ENCODE measurements around the gene PLXNA4. TPM values are rescaled to one million over a fixed set of nuclear protein-coding genes. Genes with fewer than 3 reads are reported as not detected.

Gene PLXNA4
- total and polyA plus RNA-seq, 10 donors = 0.15 to 14.7 (median 8.7) TPM

- no peaks in the 10 kb centered on the region for H3K4me1 ChIP-seq
- TF ChIP-seq POLR2A (IDR thresholded peaks at IDR 0.05) (no peak), CTCF (IDR thresholded peaks at IDR 0.05 in 8 of 11, conservative IDR thresholded peaks at IDR 0.05 in 3 of 11) (no peak), POLR2AphosphoS5 (IDR thresholded peaks at IDR 0.05) (no peak)
- intact Hi-C loops (cut with DNase I; ENCODE audit: low total_unique reads) = no loop called here
- peaks cover 0 to 18% (median 0%) of the 10 kb centered on the region in 6 donors for H3K36me3 ChIP-seq
- no peaks in the 10 kb centered on the region for H3K27me3 ChIP-seq (replicated peaks in 1 of 7)
- WGBS, 5 donors = 84 to 94% (median 88%) methylated on average over 14 of the region's 14 CpGs
- DNase-seq = no peak
- H3K27ac ChIP-seq = no peak overlapping the region
- H3K4me3 ChIP-seq = no peak overlapping the region
- H3K9me3 ChIP-seq = no peaks in the 10 kb centered on the region
Measured at GRCh38 chr7:132228240-132228639, 348.0 kb downstream of the PLXNA4 start.

GRCh38 chr7:132226957-132227290 lies 349.3 kb downstream of the PLXNA4 start:
- Histone ChIP-seq H3K4me3 (no peak overlapping the region), H3K27ac (no peak overlapping the region), H3K9me3 (no peaks in the 10 kb centered on the region), H3K36me3 (peaks cover 0 to 23% (median 0%) of the 10 kb centered on the region in 6 donors), H3K4me1 (no peaks in the 10 kb centered on the region), H3K27me3 (replicated peaks in 1 of 7) (no peaks in the 10 kb centered on the region)
- intact Hi-C loops (cut with DNase I; ENCODE audit: low total_unique reads) = no loop called here
- no peak for TF ChIP-seq POLR2AphosphoS5 (IDR thresholded peaks at IDR 0.05)
- no peak for TF ChIP-seq CTCF (IDR thresholded peaks at IDR 0.05 in 8 of 11, conservative IDR thresholded peaks at IDR 0.05 in 3 of 11)
- TF ChIP-seq POLR2A (IDR thresholded peaks at IDR 0.05) = no peak
- 83 to 88% (median 87%) methylated on average over 3 of the region's 3 CpGs for WGBS, 5 donors
- no peak for DNase-seq

- no peak for TF ChIP-seq CTCF (IDR thresholded peaks at IDR 0.05 in 8 of 11, conservative IDR thresholded peaks at IDR 0.05 in 3 of 11)
- no peak for TF ChIP-seq POLR2A (IDR thresholded peaks at IDR 0.05)
- TF ChIP-seq POLR2AphosphoS5 (IDR thresholded peaks at IDR 0.05) = no peak
- WGBS, 5 donors = 69 to 86% (median 80%) methylated on average over 11 of the region's 11 CpGs
- Histone ChIP-seq H3K27ac (no peak overlapping the region), H3K36me3 (peaks cover 0 to 23% (median 0%) of the 10 kb centered on the region in 6 donors), H3K9me3 (no peaks in the 10 kb centered on the region), H3K4me1 (no peaks in the 10 kb centered on the region), H3K27me3 (replicated peaks in 1 of 7) (no peaks in the 10 kb centered on the region), H3K4me3 (no peak overlapping the region)
- DNase-seq = no peak
- intact Hi-C loops (cut with DNase I; ENCODE audit: low total_unique reads) = no loop called here
Measured at GRCh38 chr7:132226046-132226956, 350.0 kb downstream of the PLXNA4 start.

GRCh38 chr7:132225216-132226030 lies 350.8 kb downstream of the PLXNA4 start:
- DNase-seq = no peak
- Histone ChIP-seq H3K36me3 (peaks cover 0 to 23% (median 0%) of the 10 kb centered on the region in 6 donors), H3K4me3 (no peak overlapping the region), H3K9me3 (no peaks in the 10 kb centered on the region), H3K27me3 (replicated peaks in 1 of 7) (no peaks in the 10 kb centered on the region), H3K4me1 (no peaks in the 10 kb centered on the region), H3K27ac (no peak overlapping the region)
- WGBS, 5 donors = 62 to 81% (median 76%) methylated on average over 5 to 8 of the region's 8 CpGs
- intact Hi-C loops (cut with DNase I; ENCODE audit: low total_unique reads) = no loop called here
- TF ChIP-seq CTCF (IDR thresholded peaks at IDR 0.05 in 8 of 11, conservative IDR thresholded peaks at IDR 0.05 in 3 of 11) (no peak), POLR2A (IDR thresholded peaks at IDR 0.05) (no peak), POLR2AphosphoS5 (IDR thresholded peaks at IDR 0.05) (no peak)
